Hepatocyte (in vitro differentiated cells): ENCODE results near the gene SRPRA.

ENCODE experiments used
- EZH2 ChIP-seq: fragments of 200-600 bp; sonication (generic); IDR thresholded peaks from 2 replicates; pipeline ENCODE4 v1.6.1; 2016; ENCODE audit warnings: antibody characterized with exemption, mild to moderate bottlenecking, borderline replicate concordance
- TF ChIP-seq, protein P1 (sequence below): fragments of 200-600 bp; sonication (generic); IDR thresholded peaks from 2 replicates; pipeline ENCODE4 v1.5.1; 2016; ENCODE audit warnings: antibody characterized with exemption, mild to moderate bottlenecking; ENCODE audit not compliant: poor library complexity

DNA sequence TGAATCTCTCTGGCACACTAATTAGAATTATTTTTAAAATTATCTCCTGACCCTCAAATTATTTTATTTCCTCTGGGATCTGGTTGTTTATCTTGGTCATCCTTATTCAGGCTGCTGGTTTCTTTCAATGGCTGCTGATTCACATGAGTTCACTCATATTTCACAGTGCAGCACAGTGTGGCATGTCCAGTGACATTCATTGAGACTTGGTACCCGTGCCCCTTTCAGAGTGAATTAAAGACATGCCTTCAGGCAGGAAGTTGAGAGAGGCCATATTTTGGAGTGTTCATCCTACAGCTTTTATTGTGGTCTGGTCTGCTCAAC lies 48.7 kb upstream of the SRPRA start:
- no peak for TF ChIP-seq EZH2
- TF ChIP-seq, protein P1, sequence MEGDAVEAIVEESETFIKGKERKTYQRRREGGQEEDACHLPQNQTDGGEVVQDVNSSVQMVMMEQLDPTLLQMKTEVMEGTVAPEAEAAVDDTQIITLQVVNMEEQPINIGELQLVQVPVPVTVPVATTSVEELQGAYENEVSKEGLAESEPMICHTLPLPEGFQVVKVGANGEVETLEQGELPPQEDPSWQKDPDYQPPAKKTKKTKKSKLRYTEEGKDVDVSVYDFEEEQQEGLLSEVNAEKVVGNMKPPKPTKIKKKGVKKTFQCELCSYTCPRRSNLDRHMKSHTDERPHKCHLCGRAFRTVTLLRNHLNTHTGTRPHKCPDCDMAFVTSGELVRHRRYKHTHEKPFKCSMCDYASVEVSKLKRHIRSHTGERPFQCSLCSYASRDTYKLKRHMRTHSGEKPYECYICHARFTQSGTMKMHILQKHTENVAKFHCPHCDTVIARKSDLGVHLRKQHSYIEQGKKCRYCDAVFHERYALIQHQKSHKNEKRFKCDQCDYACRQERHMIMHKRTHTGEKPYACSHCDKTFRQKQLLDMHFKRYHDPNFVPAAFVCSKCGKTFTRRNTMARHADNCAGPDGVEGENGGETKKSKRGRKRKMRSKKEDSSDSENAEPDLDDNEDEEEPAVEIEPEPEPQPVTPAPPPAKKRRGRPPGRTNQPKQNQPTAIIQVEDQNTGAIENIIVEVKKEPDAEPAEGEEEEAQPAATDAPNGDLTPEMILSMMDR = no peak
